Trophoblast cell (in vitro differentiated cells and primary cell): ENCODE results near the gene RASGRP3.

Experiments
- DNase-seq, 2 donors: peaks; one replicate each; pipeline ENCODE4 v3.0.0-alpha.2; 2016
- H2AFZ ChIP-seq: 2 replicates; pipeline ENCODE4 v1.6.1; 2013; ENCODE audit warnings: low read length, moderate library complexity, mild to moderate bottlenecking; ENCODE audit not compliant: insufficient read depth, poor library complexity
- H2AK5ac ChIP-seq: 2 replicates; pipeline ENCODE4 v1.6.1; 2013; ENCODE audit warnings: mild to moderate bottlenecking, low read length
- H2BK120ac ChIP-seq: 2 replicates; pipeline ENCODE4 v1.6.1; 2013; ENCODE audit warnings: low read length, mild to moderate bottlenecking, moderate library complexity; ENCODE audit not compliant: insufficient read depth, poor library complexity
- H2BK12ac ChIP-seq: 2 replicates; pipeline ENCODE4 v1.6.1; 2013; ENCODE audit warnings: mild to moderate bottlenecking, low read length, moderate library complexity
- H2BK5ac ChIP-seq: 2 replicates; pipeline ENCODE4 v1.6.1; 2013; ENCODE audit warnings: low read length, low read depth, moderate library complexity, mild to moderate bottlenecking; ENCODE audit not compliant: poor library complexity
- H3K14ac ChIP-seq: 2 replicates; pipeline ENCODE4 v1.6.1; 2013; ENCODE audit warnings: mild to moderate bottlenecking, low read length
- H3K18ac ChIP-seq: 2 replicates; pipeline ENCODE4 v1.6.1; 2013; ENCODE audit warnings: mild to moderate bottlenecking, low read length
- H3K23ac ChIP-seq: 2 replicates; pipeline ENCODE4 v1.6.1; 2013; ENCODE audit warnings: low read length
- H3K27ac ChIP-seq: 2 replicates; pipeline ENCODE4 v1.5.1; 2013; ENCODE audit warnings: low read depth, mild to moderate bottlenecking, inconsistent platforms, low read length, moderate library complexity
- H3K27me3 ChIP-seq: 2 replicates; pipeline ENCODE4 v1.6.1; 2013; ENCODE audit warnings: inconsistent platforms, mild to moderate bottlenecking, low read length, moderate library complexity; ENCODE audit not compliant: insufficient read depth
- H3K36me3 ChIP-seq, 2 experiments: 1 replicate in 1 of 2; 2 replicates in 1 of 2; pipeline ENCODE4 v1.6.1; 2013; ENCODE audit warnings: low read length in 2 of 2, mild to moderate bottlenecking in 2 of 2, moderate library complexity in 1 of 2; ENCODE audit not compliant: insufficient read depth in 2 of 2, control insufficient read depth in 1 of 2
- H3K4ac ChIP-seq: 2 replicates; pipeline ENCODE4 v1.6.1; 2013; ENCODE audit warnings: low read depth, mild to moderate bottlenecking, low read length, moderate library complexity
- H3K4me1 ChIP-seq, 2 experiments: 1 replicate in 1 of 2; 2 replicates in 1 of 2; pipeline ENCODE4 v1.6.1; 2013; ENCODE audit warnings: low read length in 2 of 2, mild to moderate bottlenecking in 2 of 2, moderate library complexity in 1 of 2; ENCODE audit not compliant: insufficient read depth in 2 of 2, control insufficient read depth in 1 of 2
- H3K4me2 ChIP-seq: 2 replicates; pipeline ENCODE4 v1.6.1; 2013; ENCODE audit warnings: inconsistent platforms, mild to moderate bottlenecking, low read length, moderate library complexity
- H3K4me3 ChIP-seq: 2 replicates; pipeline ENCODE4 v1.5.1; 2013; ENCODE audit warnings: mild to moderate bottlenecking, low read depth, low read length, inconsistent platforms
- H3K79me1 ChIP-seq: one replicate; pipeline ENCODE4 v1.6.1; 2013; ENCODE audit warnings: low read length
- H3K79me2 ChIP-seq: 2 replicates; pipeline ENCODE4 v1.6.1; 2013; ENCODE audit warnings: low read length, mild to moderate bottlenecking; ENCODE audit not compliant: control insufficient read depth, insufficient read depth, poor library complexity
- H3K9ac ChIP-seq: 2 replicates; pipeline ENCODE4 v1.6.1; 2013; ENCODE audit warnings: mild to moderate bottlenecking, low read length
- H3K9me3 ChIP-seq: 2 replicates; pipeline ENCODE4 v1.6.1; 2013; ENCODE audit warnings: low read depth, mild to moderate bottlenecking, control low read depth, inconsistent platforms, low read length; ENCODE audit not compliant: insufficient read depth
- H4K12ac ChIP-seq: 2 replicates; pipeline ENCODE4 v1.6.1; 2013; ENCODE audit warnings: low read depth, mild to moderate bottlenecking, low read length, moderate library complexity
- H4K8ac ChIP-seq: 2 replicates; pipeline ENCODE4 v1.6.1; 2013; ENCODE audit warnings: low read depth, mild to moderate bottlenecking, low read length, moderate library complexity
- H4K91ac ChIP-seq: one replicate; pipeline ENCODE4 v1.6.1; 2013; ENCODE audit warnings: low read depth, mild to moderate bottlenecking, low read length, moderate library complexity
- WGBS: extraction: QIAGEN DNeasy Blood & Tissue Kit; methylation state at CpG from one replicate; pipeline ENCODE4 v1.1.7; 2013; ENCODE audit warnings: missing lambda C conversion rate; ENCODE audit not compliant: insufficient read length, insufficient coverage; ENCODE audit errors: extremely low coverage; 5-methylcytosine and 5-hydroxymethylcytosine counted together

Gene RASGRP3

DNA sequence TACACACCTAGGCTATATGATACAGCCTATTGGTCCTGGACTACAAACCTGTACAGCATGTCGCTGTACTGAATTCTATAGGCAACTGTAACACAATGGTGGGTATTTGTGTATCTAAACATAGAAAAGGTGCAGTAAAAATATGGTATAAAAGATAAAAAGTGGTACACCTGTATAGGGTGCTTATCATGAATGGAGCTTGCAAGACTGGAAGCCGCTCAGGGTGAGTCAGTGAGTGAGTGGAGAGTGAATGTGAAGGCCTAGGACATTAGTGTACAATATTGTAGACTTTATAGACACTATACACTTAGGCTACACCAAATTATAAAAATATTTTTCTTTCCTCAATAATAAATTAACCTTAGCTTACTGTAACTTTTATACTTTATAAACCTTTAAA is 41.8 kb downstream of the RASGRP3 start:
- Histone ChIP-seq H3K9ac (no peak overlapping the region), H3K18ac (no peak overlapping the region), H4K12ac (no peak overlapping the region), H3K27me3 (no peaks in the 10 kb centered on the region), H3K4me2 (no peak overlapping the region), H3K27ac (no peak overlapping the region), H3K4me3 (no peak overlapping the region), H2AFZ (no peak overlapping the region), H3K4ac (no peak overlapping the region), H3K36me3 (no peaks in the 10 kb centered on the region), H2BK12ac (no peak overlapping the region), H3K79me2 (no peaks in the 10 kb centered on the region), H2BK120ac (no peak overlapping the region), H3K23ac (no peak overlapping the region), H2AK5ac (no peak overlapping the region), H3K4me1 (no peaks in the 10 kb centered on the region), H3K14ac (no peak overlapping the region), H4K91ac (no peak overlapping the region), H2BK5ac (no peak overlapping the region), H3K9me3 (no peaks in the 10 kb centered on the region), H4K8ac (no peak overlapping the region), H3K79me1 (no peaks in the 10 kb centered on the region)
- WGBS: no CpG with 5 or more reads among the region's 2 CpGs
- peak in 1 of 2 donors; percentile 47 for DNase-seq

DNA sequence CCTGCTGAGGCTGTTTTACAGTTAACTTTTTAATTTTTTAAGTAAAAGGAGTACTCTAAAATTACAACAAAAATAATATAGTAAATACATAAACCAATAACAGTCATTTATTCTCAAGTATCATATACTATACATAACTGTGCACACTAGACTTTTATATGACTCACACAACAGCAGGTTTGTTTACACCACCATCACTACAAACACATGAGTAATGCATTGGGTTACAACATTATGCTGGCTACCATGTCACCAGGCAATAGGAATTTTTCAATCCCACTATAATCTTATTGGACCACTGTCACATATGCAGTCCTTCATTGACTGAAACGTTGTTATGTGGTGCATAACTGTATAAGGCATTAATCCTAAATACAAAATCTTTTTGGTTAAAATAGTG is 42.5 kb downstream of the RASGRP3 start:
- no peaks in the 10 kb centered on the region for H3K36me3 ChIP-seq

DNA sequence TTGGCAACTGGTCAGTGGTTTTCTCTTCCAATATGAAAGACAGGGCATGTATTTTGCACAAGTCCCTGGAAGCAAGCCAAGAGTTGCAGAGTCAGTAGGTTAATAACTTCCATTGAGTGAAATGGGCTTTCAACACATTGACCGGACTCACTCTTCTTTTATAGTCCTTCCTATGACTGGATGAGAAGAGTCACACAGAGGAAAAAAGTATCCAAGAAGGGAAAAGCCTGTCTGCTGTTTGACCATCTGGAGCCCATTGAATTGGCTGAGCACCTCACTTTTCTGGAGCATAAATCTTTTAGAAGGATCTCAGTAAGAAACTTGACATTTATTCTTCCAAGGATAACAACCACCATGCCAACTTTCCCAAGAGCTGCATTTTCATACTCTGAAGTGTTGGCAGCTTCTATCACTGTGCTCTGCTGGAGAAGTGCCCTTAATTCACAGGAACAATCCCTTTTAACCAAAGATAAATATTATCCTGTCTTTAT is 45.4 kb downstream of the RASGRP3 start:
- Histone ChIP-seq H2BK120ac (no peak overlapping the region), H3K27me3 (no peaks in the 10 kb centered on the region), H2BK12ac (no peak overlapping the region), H3K79me2 (no peaks in the 10 kb centered on the region), H2BK5ac (no peak overlapping the region), H4K12ac (no peak overlapping the region), H3K4me1 (no peaks in the 10 kb centered on the region), H3K36me3 (no peaks in the 10 kb centered on the region), H2AK5ac (no peak overlapping the region), H3K9me3 (no peaks in the 10 kb centered on the region), H3K18ac (no peak overlapping the region), H3K27ac (no peak overlapping the region), H3K4me3 (no peak overlapping the region), H3K23ac (no peak overlapping the region), H3K14ac (no peak overlapping the region), H2AFZ (no peak overlapping the region), H3K4ac (no peak overlapping the region), H3K9ac (no peak overlapping the region), H3K4me2 (no peak overlapping the region), H4K91ac (no peak overlapping the region), H4K8ac (no peak overlapping the region), H3K79me1 (no peaks in the 10 kb centered on the region)
- no CpG with 5 or more reads among the region's 1 CpG for WGBS
- DNase-seq: no peak

More for the DNA sequence above, 42.5 kb downstream of the RASGRP3 start:
- H3K9ac ChIP-seq: no peak overlapping the region
- H2BK120ac ChIP-seq: no peak overlapping the region
- no peak overlapping the region for H3K4ac ChIP-seq
- no peak overlapping the region for H3K18ac ChIP-seq
- DNase-seq: peak; percentile 70 to 88
- no peak overlapping the region for H2AFZ ChIP-seq
- no peak overlapping the region for H3K4me3 ChIP-seq
- no peak overlapping the region for H3K4me2 ChIP-seq
- WGBS: no CpG with 5 or more reads among the region's 1 CpG
- no peak overlapping the region for H3K14ac ChIP-seq
- H3K4me1 ChIP-seq: no peaks in the 10 kb centered on the region
- H3K9me3 ChIP-seq: no peaks in the 10 kb centered on the region
- H3K79me2 ChIP-seq: no peaks in the 10 kb centered on the region
- no peak overlapping the region for H3K27ac ChIP-seq
- no peaks in the 10 kb centered on the region for H3K27me3 ChIP-seq
- H2AK5ac ChIP-seq: no peak overlapping the region
- H4K91ac ChIP-seq: no peak overlapping the region
- H3K79me1 ChIP-seq: no peaks in the 10 kb centered on the region
- H2BK5ac ChIP-seq: no peak overlapping the region
- H4K12ac ChIP-seq: no peak overlapping the region
- H2BK12ac ChIP-seq: no peak overlapping the region
- no peak overlapping the region for H4K8ac ChIP-seq
- H3K23ac ChIP-seq: no peak overlapping the region

DNA sequence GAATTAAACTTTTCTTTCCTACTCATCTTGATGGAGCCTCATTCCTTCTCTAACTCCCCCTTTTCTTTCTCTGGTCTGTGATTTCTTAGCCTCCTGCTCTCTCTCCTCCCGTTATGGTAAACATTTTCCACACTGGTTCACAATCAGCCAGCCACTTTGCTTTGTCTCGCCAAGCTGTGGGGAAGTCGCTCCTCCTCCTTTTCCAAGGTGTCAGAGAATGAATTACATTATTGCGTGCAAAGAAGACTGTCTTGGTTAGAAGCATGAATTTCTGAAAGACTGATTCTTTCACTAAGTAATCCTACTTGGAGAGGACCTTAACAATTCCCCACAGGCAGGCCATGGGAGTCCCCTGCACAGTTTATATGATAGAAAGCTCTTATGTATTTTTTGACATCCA is 46.1 kb downstream of the RASGRP3 start:
- Histone ChIP-seq H3K4ac (no peak overlapping the region), H2AK5ac (no peak overlapping the region), H2BK12ac (no peak overlapping the region), H3K23ac (no peak overlapping the region), H3K4me1 (no peaks in the 10 kb centered on the region), H3K4me2 (no peak overlapping the region), H4K91ac (no peak overlapping the region), H2BK120ac (no peak overlapping the region), H4K12ac (no peak overlapping the region), H3K36me3 (no peaks in the 10 kb centered on the region), H3K79me1 (no peaks in the 10 kb centered on the region), H3K4me3 (no peak overlapping the region), H3K79me2 (no peaks in the 10 kb centered on the region), H4K8ac (no peak overlapping the region), H3K14ac (no peak overlapping the region), H3K9me3 (no peaks in the 10 kb centered on the region), H3K27me3 (no peaks in the 10 kb centered on the region), H2AFZ (no peak overlapping the region), H3K18ac (no peak overlapping the region), H3K9ac (no peak overlapping the region), H2BK5ac (no peak overlapping the region), H3K27ac (no peak overlapping the region)
- no peak for DNase-seq
- WGBS: no CpG with 5 or more reads among the region's 4 CpGs
